Nephron (organoid): ENCODE results near the gene MTUS2.

Experiments used
- H3K27ac Mint-ChIP-seq, 3 experiments: 2 replicates each; pipeline ENCODE4 v1.8.0; 2020; ENCODE audit warnings: mixed read lengths in 3 of 3, mild to moderate bottlenecking in 2 of 3, moderate library complexity in 1 of 3
- H3K27me3 Mint-ChIP-seq: 2 replicates; pipeline ENCODE4 v1.8.0; 2021; ENCODE audit warnings: low read depth, mild to moderate bottlenecking, moderate library complexity, mixed read lengths
- H3K36me3 Mint-ChIP-seq: 2 replicates; pipeline ENCODE4 v1.8.0; 2020; ENCODE audit warnings: low read depth, mixed read lengths
- H3K4me1 Mint-ChIP-seq: 2 replicates; pipeline ENCODE4 v1.8.0; 2020; ENCODE audit warnings: mixed read lengths
- H3K4me3 Mint-ChIP-seq, 3 experiments: 2 replicates each; pipeline ENCODE4 v1.8.0; 2020; ENCODE audit warnings: mild to moderate bottlenecking in 3 of 3, mixed read lengths in 3 of 3, moderate library complexity in 2 of 3
- H3K9me3 Mint-ChIP-seq: 2 replicates; pipeline ENCODE4 v1.8.0; 2020; ENCODE audit warnings: mixed read lengths
- TF ChIP-seq, protein P1 (sequence below), 3 experiments: fragments of 200-600 bp; sonication (generic); IDR thresholded peaks; one replicate each; pipeline ENCODE4 v1.5.0; 2021; ENCODE audit warnings: antibody characterized with exemption in 3 of 3; ENCODE audit not compliant: unreplicated experiment in 3 of 3

MTUS2 gene

GRCh38 chr13:29021311-29021710, 201.2 kb downstream of the MTUS2 start:
- TF ChIP-seq, protein P1, sequence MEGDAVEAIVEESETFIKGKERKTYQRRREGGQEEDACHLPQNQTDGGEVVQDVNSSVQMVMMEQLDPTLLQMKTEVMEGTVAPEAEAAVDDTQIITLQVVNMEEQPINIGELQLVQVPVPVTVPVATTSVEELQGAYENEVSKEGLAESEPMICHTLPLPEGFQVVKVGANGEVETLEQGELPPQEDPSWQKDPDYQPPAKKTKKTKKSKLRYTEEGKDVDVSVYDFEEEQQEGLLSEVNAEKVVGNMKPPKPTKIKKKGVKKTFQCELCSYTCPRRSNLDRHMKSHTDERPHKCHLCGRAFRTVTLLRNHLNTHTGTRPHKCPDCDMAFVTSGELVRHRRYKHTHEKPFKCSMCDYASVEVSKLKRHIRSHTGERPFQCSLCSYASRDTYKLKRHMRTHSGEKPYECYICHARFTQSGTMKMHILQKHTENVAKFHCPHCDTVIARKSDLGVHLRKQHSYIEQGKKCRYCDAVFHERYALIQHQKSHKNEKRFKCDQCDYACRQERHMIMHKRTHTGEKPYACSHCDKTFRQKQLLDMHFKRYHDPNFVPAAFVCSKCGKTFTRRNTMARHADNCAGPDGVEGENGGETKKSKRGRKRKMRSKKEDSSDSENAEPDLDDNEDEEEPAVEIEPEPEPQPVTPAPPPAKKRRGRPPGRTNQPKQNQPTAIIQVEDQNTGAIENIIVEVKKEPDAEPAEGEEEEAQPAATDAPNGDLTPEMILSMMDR (IDR thresholded peaks at IDR 0.05; ENCODE audit: unreplicated experiment in 3 of 3): no peak
- Mint-ChIP-seq H3K36me3 (no peaks in the 10 kb centered on the region), H3K27me3 (peaks cover 1% of the 10 kb centered on the region), H3K4me3 (no peak overlapping the region), H3K9me3 (peaks cover under 1% of the 10 kb centered on the region), H3K4me1 (no peaks in the 10 kb centered on the region), H3K27ac (no peak overlapping the region)

GRCh38 chr13:29021717-29022116, 201.6 kb downstream of the MTUS2 start:
- H3K4me3 Mint-ChIP-seq: no peak overlapping the region
- peaks cover 3% of the 10 kb centered on the region for H3K27me3 Mint-ChIP-seq
- no peaks in the 10 kb centered on the region for H3K4me1 Mint-ChIP-seq
- H3K27ac Mint-ChIP-seq: no peak overlapping the region
- H3K9me3 Mint-ChIP-seq: peaks cover 3% of the 10 kb centered on the region
- TF ChIP-seq, protein P1 (IDR thresholded peaks at IDR 0.05; ENCODE audit: unreplicated experiment in 3 of 3): no peak
- H3K36me3 Mint-ChIP-seq: no peaks in the 10 kb centered on the region

- H3K4me1 Mint-ChIP-seq: no peaks in the 10 kb centered on the region
- H3K27me3 Mint-ChIP-seq: peaks cover 3% of the 10 kb centered on the region
- no peak overlapping the region for H3K4me3 Mint-ChIP-seq
- H3K36me3 Mint-ChIP-seq: no peaks in the 10 kb centered on the region
- no peak overlapping the region for H3K27ac Mint-ChIP-seq
- peaks cover 3% of the 10 kb centered on the region for H3K9me3 Mint-ChIP-seq
- TF ChIP-seq, protein P1 (IDR thresholded peaks at IDR 0.05; ENCODE audit: unreplicated experiment in 3 of 3): no peak
Measured at GRCh38 chr13:29022410-29022809, 202.3 kb downstream of the MTUS2 start.

DNA sequence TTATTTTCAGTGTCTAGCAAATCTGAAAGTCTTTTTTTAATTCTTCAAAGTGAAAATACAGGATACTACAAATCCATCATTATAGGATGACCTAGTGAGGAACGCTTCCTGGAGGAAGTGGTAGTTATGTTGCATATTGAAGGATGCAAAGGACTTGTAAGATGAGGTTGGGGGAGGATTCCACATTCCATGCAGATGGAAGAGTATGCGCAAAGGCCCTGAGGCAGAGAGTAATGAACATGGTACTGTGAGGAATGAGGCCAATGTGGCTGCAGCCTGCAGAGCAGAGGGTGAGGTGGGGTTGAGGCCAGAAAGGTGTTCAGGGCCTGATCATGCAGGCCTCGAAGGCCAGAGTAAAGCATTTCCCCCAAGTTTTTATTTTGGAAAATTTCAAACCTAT, 202.8 kb downstream of the MTUS2 start:
- Mint-ChIP-seq H3K4me1 (no peaks in the 10 kb centered on the region), H3K36me3 (no peaks in the 10 kb centered on the region), H3K4me3 (no peak overlapping the region), H3K9me3 (peaks cover 3% of the 10 kb centered on the region), H3K27ac (no peak overlapping the region), H3K27me3 (peaks cover 3% of the 10 kb centered on the region)
- TF ChIP-seq, protein P1 (IDR thresholded peaks at IDR 0.05; ENCODE audit: unreplicated experiment in 3 of 3): no peak

DNA sequence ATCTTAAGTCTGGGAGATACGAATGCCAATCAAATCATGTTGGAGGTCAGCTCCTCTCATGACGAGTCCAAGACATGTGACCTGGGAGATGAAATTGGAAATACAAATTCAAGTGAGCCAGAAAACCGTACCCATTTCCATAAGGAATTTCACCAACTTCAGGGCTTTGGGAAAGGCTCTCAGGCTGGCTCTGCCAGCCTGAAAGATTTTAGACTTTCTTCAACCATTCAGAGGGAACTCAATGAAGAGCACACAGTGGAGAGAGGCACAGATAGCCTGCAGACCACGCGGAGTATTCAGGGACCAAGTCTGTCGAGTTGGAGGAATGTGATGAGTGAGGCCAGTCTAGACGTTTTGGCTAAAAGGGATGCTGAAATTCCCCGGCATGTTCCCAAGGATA, 204.6 kb downstream of the MTUS2 start:
- peaks cover 7% of the 10 kb centered on the region for H3K9me3 Mint-ChIP-seq
- H3K4me3 Mint-ChIP-seq: no peak overlapping the region
- H3K4me1 Mint-ChIP-seq: no peaks in the 10 kb centered on the region
- H3K27me3 Mint-ChIP-seq: peaks cover 3% of the 10 kb centered on the region
- H3K36me3 Mint-ChIP-seq: no peaks in the 10 kb centered on the region
- TF ChIP-seq, protein P1 (IDR thresholded peaks at IDR 0.05; ENCODE audit: unreplicated experiment in 3 of 3): no peak
- H3K27ac Mint-ChIP-seq: no peak overlapping the region

- no peaks in the 10 kb centered on the region for H3K36me3 Mint-ChIP-seq
- TF ChIP-seq, protein P1 (IDR thresholded peaks at IDR 0.05; ENCODE audit: unreplicated experiment in 3 of 3): no peak
- no peak overlapping the region for H3K4me3 Mint-ChIP-seq
- H3K27me3 Mint-ChIP-seq: peaks cover 7% of the 10 kb centered on the region
- peaks cover 7% of the 10 kb centered on the region for H3K9me3 Mint-ChIP-seq
- no peaks in the 10 kb centered on the region for H3K4me1 Mint-ChIP-seq
- H3K27ac Mint-ChIP-seq: no peak overlapping the region
Measured at GRCh38 chr13:29028868-29029267, 208.7 kb downstream of the MTUS2 start.
